Fibroblast of villous mesenchyme (primary cell): ENCODE data around the gene BRCA2. TPM values are rescaled to one million over a fixed set of nuclear protein-coding genes. Genes with fewer than 3 reads are reported as not detected.

Experiments used
- DNase-seq: peaks from one replicate; pipeline ENCODE4 v3.0.0-alpha.2; 2010; ENCODE audit warnings: low read depth
- H3K4me3 ChIP-seq: 2 replicates; pipeline ENCODE4 v1.5.1; 2011; ENCODE audit warnings: low read depth, mild to moderate bottlenecking, low read length
- CTCF ChIP-seq: IDR thresholded peaks from 2 replicates; pipeline ENCODE4 v1.5.1; 2012; ENCODE audit warnings: low read depth, mild to moderate bottlenecking, low read length; ENCODE audit not compliant: insufficient read depth
- total RNA-seq: library from RNA; depleted of rRNA; stranded (reverse); fragments of >200 nt; gene quantifications from 2 replicates; pipeline ENCODE4 v1.2.3, GENCODE V29; 2012

BRCA2 gene
- total RNA-seq, result 10.4 and 11.0 TPM in 2 replicates

GRCh38 chr13:32315238-32316027, at the start of gene BRCA2, which contains the start of gene ZAR1L:
Gene BRCA2, plus strand, starts transcription at chr13:32315508. Its CDS starts 953 bp downstream, at chr13:32316461.
Gene ZAR1L, minus strand, starts transcription at chr13:32315363. Its CDS starts 3,438 bp downstream, at chr13:32311925.
- DNase-seq, result peak; percentile 93
- peak within 1 kb of the TSS; percentile 93 for H3K4me3 ChIP-seq
- TF ChIP-seq CTCF, result no peak

GRCh38 chr13:32265726-32266125, 49.6 kb upstream of the BRCA2 start:
- TF ChIP-seq CTCF, result no peak
- DNase-seq, result no peak
- no peak overlapping the region for H3K4me3 ChIP-seq

GRCh38 chr13:32266130-32266529, 49.2 kb upstream of the BRCA2 start:
- DNase-seq, result no peak
- TF ChIP-seq CTCF, result no peak

GRCh38 chr13:32267836-32268439, 47.4 kb upstream of the BRCA2 start:
- H3K4me3 ChIP-seq, result no peak overlapping the region
- peak; percentile 50 for TF ChIP-seq CTCF
- no peak for DNase-seq

More at GRCh38 chr13:32266130-32266529, 49.2 kb upstream of the BRCA2 start:
- no peak overlapping the region for H3K4me3 ChIP-seq

- no peak for TF ChIP-seq CTCF
- peak; percentile 7 for DNase-seq
- H3K4me3 ChIP-seq, result no peak overlapping the region
These were observed 43.2 kb upstream of the BRCA2 start for GRCh38 chr13:32272021-32272683.

GRCh38 chr13:32277839-32278238, 37.5 kb upstream of the BRCA2 start:
- no peak overlapping the region for H3K4me3 ChIP-seq
- TF ChIP-seq CTCF, result no peak
- DNase-seq, result no peak
